B cell (primary cell): ENCODE measurements around the gene CRMP1. TPM values are rescaled to one million over a fixed set of nuclear protein-coding genes. Genes with fewer than 3 reads are reported as not detected.

Experiments used
- ATAC-seq: fragments of 200-7000 bp; cut with Tn5 transposase; one replicate; pipeline ENCODE4 v1.10.0; 2021; ENCODE audit warnings: low read depth, mild to moderate bottlenecking, moderate number of reproducible peaks, moderate library complexity
- CTCF ChIA-PET: fragments of 350-600 bp; sonication (Branson Sonifier 250); formaldehyde crosslinking; loops from one replicate; lab custom pipeline; 2021; ENCODE audit warnings: antibody characterized with exemption, inconsistent platforms; lab: Charles Lee
- POLR2A ChIA-PET: fragments of 350-600 bp; sonication (Branson Sonifier 250); formaldehyde crosslinking; loops from one replicate; lab custom pipeline; 2021; ENCODE audit warnings: antibody characterized with exemption; lab: Charles Lee
- DNase-seq: peaks from one replicate; pipeline ENCODE4 v3.0.0; 2013
- H2AFZ ChIP-seq: 2 replicates; pipeline ENCODE4 v1.6.1; 2012; ENCODE audit warnings: mild to moderate bottlenecking, low read depth, low read length; ENCODE audit not compliant: insufficient read depth, poor library complexity, severe bottlenecking
- H3K27ac ChIP-seq, 2 donors: 1 replicate in 1 of 2; 2 replicates in 1 of 2; pipeline ENCODE4 v1.5.1; 2012 to 2013; ENCODE audit warnings: low read length in 2 of 2, mild to moderate bottlenecking in 2 of 2, moderate library complexity in 1 of 2
- H3K27me3 ChIP-seq, 4 experiments: fragments of 200-600 bp in 1 of 4; sonication (generic) in 1 of 4; replicated peaks in 1 of 4; 1 replicate in 2 of 4; 2 replicates in 2 of 4; pipeline versions ENCODE4 v1.6.1 to v1.7.0; 2013 to 2016; ENCODE audit warnings: low read length in 3 of 4, mild to moderate bottlenecking in 2 of 4, mixed read lengths in 1 of 4, moderate library complexity in 1 of 4; ENCODE audit not compliant: insufficient read depth in 4 of 4, control insufficient read depth in 3 of 4; ENCODE audit errors: control extremely low read depth in 1 of 4
- H3K36me3 ChIP-seq, 2 experiments: replicated peaks in 1 of 2; 1 replicate in 1 of 2; 2 replicates in 1 of 2; pipeline versions ENCODE4 v1.6.1 to v1.7.1; 2013; ENCODE audit warnings: low read length in 1 of 2; ENCODE audit not compliant: insufficient read depth in 2 of 2, control insufficient read depth in 1 of 2; ENCODE audit errors: control extremely low read depth in 1 of 2, extremely low read depth in 1 of 2
- H3K4me1 ChIP-seq, 2 donors: fragments of 200-600 bp in 1 of 2; sonication (generic) in 1 of 2; 1 replicate in 1 of 2; 2 replicates in 1 of 2; pipeline versions ENCODE4 v1.5.1 to v1.6.1; 2013 to 2017; ENCODE audit warnings: low read length in 2 of 2; ENCODE audit not compliant: control insufficient read depth in 2 of 2, insufficient read depth in 2 of 2
- H3K4me2 ChIP-seq: replicated peaks from 2 replicates; pipeline ENCODE3; 2012; ENCODE audit warnings: mild to moderate bottlenecking, low read depth, low read length; ENCODE audit not compliant: poor library complexity, severe bottlenecking
- H3K4me3 ChIP-seq, 5 experiments: fragments of 200-600 bp in 1 of 5; sonication (generic) in 1 of 5; 1 replicate in 3 of 5; 2 replicates in 2 of 5; pipeline versions ENCODE4 v1.5.1 to v1.7.0; 2011 to 2016; ENCODE audit warnings: low read length in 4 of 5, mild to moderate bottlenecking in 4 of 5, low read depth in 2 of 5, control low read depth in 1 of 5, moderate library complexity in 1 of 5; ENCODE audit not compliant: insufficient read depth in 1 of 5; ENCODE audit errors: control extremely low read depth in 1 of 5, extremely low read depth in 1 of 5
- H3K79me2 ChIP-seq: fragments of 200-600 bp; sonication (generic); one replicate; pipeline ENCODE4 v1.6.0; 2016; ENCODE audit warnings: low read length; ENCODE audit not compliant: control insufficient read depth, insufficient read depth
- H3K9ac ChIP-seq: fragments of 200-600 bp; sonication (generic); 2 replicates; pipeline ENCODE4 v1.6.1; 2017; ENCODE audit warnings: mild to moderate bottlenecking, low read length, moderate library complexity
- H3K9me3 ChIP-seq, 3 donors: one replicate each; pipeline versions ENCODE4 v1.6.1 to v1.7.1; 2013; ENCODE audit warnings: low read length in 2 of 3; ENCODE audit not compliant: control insufficient read depth in 2 of 3, insufficient read depth in 1 of 3; ENCODE audit errors: control extremely low read depth in 1 of 3
- H4K20me1 ChIP-seq: 2 replicates; pipeline ENCODE4 v1.6.0; 2012; ENCODE audit warnings: mild to moderate bottlenecking, low read length; ENCODE audit not compliant: insufficient read depth, control insufficient read depth, poor library complexity, severe bottlenecking
- H3K27ac Mint-ChIP-seq: one replicate; pipeline ENCODE4 v1.8.0; 2021; ENCODE audit warnings: mixed read lengths
- H3K27me3 Mint-ChIP-seq: one replicate; pipeline ENCODE4 v1.8.0; 2021; ENCODE audit warnings: mixed read lengths
- H3K4me1 Mint-ChIP-seq: one replicate; pipeline ENCODE4 v1.8.0; 2021; ENCODE audit warnings: mixed read lengths
- H3K4me3 Mint-ChIP-seq: one replicate; pipeline ENCODE4 v1.8.0; 2021; ENCODE audit warnings: mixed read lengths
- H3K9me3 Mint-ChIP-seq: one replicate; pipeline ENCODE4 v1.8.0; 2022; ENCODE audit warnings: mixed read lengths; ENCODE audit not compliant: insufficient read depth
- EZH2 ChIP-seq: IDR thresholded peaks from 2 replicates; pipeline ENCODE4 v1.6.1; 2012; ENCODE audit warnings: borderline replicate concordance, low read depth, mild to moderate bottlenecking, moderate library complexity, low read length; ENCODE audit not compliant: insufficient read depth, poor library complexity, severe bottlenecking
- WGBS: methylation state at CpG from one replicate; pipeline ENCODE4 v1.1.5; 2013; ENCODE audit warnings: missing lambda C conversion rate; ENCODE audit not compliant: insufficient coverage; 5-methylcytosine and 5-hydroxymethylcytosine counted together
- intact Hi-C: fragments of 100-400 bp; cut with micrococcal nuclease; formaldehyde crosslinking; loops from one replicate; pipeline ENCODE4 v1.10.0; 2022
- polyA plus RNA-seq: library from polyadenylated mRNA; depleted of rRNA; stranded (reverse); fragments of >200 nt; gene quantifications from 2 replicates; pipeline ENCODE4 v1.2.3, GENCODE V29; 2012
- total RNA-seq, 2 donors: library from RNA; stranded (reverse); fragments of 120-200 nt in 1 of 2; gene quantifications; 1 replicate in 1 of 2; 2 replicates in 1 of 2; pipeline versions ENCODE4 v1.2.3 to v1.2.4, GENCODE V29; 2013 to 2022
- TF ChIP-seq, protein P1 (sequence below): fragments of 200-600 bp; IDR thresholded peaks from one replicate; pipeline ENCODE4 v1.8.0; 2022; ENCODE audit warnings: antibody characterized with exemption, mild to moderate bottlenecking

The CRMP1 gene
- total and polyA plus RNA-seq, 2 donors (not counting 1 experiment from before 2014, with no cell fraction given), result 0.13 TPM; not detected in 1

DNA sequence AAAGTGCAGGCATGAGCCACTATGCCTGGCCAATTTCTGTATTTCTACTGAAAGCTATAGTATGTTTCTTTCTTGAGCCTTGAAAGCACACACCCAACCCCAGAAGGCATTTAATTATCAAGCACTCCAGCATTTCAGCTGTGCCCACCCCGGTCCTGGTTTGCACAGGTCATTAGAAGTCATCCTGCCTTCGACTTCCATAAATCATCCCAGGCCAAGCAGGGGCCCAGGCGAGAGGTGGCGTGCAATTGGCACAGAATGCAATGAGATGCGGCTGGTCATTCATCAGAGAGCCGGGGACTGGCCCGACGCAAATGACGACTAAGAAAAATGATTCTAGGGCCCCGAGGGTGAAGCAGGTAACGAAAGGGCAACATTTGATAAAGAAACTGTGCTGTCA is 24.8 kb upstream of the CRMP1 start:
- Mint-ChIP-seq H3K4me1 (peaks cover 11% of the 10 kb centered on the region), H3K27ac (no peak overlapping the region), H3K9me3 (no peaks in the 10 kb centered on the region), H3K27me3 (peaks cover 14% of the 10 kb centered on the region), H3K4me3 (no peak overlapping the region)
- TF ChIP-seq, protein P1, sequence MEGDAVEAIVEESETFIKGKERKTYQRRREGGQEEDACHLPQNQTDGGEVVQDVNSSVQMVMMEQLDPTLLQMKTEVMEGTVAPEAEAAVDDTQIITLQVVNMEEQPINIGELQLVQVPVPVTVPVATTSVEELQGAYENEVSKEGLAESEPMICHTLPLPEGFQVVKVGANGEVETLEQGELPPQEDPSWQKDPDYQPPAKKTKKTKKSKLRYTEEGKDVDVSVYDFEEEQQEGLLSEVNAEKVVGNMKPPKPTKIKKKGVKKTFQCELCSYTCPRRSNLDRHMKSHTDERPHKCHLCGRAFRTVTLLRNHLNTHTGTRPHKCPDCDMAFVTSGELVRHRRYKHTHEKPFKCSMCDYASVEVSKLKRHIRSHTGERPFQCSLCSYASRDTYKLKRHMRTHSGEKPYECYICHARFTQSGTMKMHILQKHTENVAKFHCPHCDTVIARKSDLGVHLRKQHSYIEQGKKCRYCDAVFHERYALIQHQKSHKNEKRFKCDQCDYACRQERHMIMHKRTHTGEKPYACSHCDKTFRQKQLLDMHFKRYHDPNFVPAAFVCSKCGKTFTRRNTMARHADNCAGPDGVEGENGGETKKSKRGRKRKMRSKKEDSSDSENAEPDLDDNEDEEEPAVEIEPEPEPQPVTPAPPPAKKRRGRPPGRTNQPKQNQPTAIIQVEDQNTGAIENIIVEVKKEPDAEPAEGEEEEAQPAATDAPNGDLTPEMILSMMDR, result no peak
- TF ChIP-seq EZH2, result no peak
- ChIA-PET CTCF (no interaction called here), POLR2A (no interaction called here)
- Histone ChIP-seq H4K20me1 (no peaks in the 10 kb centered on the region), H3K27ac (no peak overlapping the region), H3K9me3 (peaks cover 0 to 15% (median 0%) of the 10 kb centered on the region in 3 donors), H3K4me2 (no peak overlapping the region), H3K27me3 (peaks cover 0 to 10% (median 2%) of the 10 kb centered on the region in 4 experiments), H3K9ac (no peak overlapping the region), H3K79me2 (no peaks in the 10 kb centered on the region), H2AFZ (no peak overlapping the region), H3K4me1 (peaks cover 4 to 17% of the 10 kb centered on the region in 2 donors), H3K36me3 (no peaks in the 10 kb centered on the region), H3K4me3 (no peak overlapping the region)
- intact Hi-C loops, result no loop called here
- WGBS, result 87% methylated on average over 9 of the region's 11 CpGs
- no peak for DNase-seq
- ATAC-seq, result no peak

DNA sequence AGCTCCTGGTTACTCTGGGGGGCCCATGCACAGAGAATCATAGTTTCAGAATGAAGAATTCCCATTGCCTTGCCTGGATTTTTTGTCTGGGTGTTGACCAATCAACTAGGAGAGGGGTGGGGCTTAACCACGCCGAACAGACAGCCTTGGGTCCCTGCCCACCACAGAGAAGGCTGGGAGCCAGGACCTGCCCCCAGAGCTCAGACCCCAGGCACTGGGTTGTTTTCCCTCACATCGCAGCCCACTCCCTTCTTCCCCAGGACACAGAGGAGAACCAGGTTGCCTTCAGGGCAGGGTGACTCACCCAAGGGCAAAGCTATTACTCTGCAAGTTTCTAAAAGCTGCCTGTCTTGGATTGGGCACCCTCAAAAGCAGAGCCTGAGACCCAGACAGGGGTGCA is 23.3 kb upstream of the CRMP1 start:
- TF ChIP-seq EZH2, result no peak
- TF ChIP-seq, protein P1, result no peak
- intact Hi-C loops, result no loop called here
- Histone ChIP-seq H3K36me3 (no peaks in the 10 kb centered on the region), H3K4me1 (peaks cover 4 to 17% of the 10 kb centered on the region in 2 donors), H2AFZ (no peak overlapping the region), H3K27me3 (peaks cover 0 to 7% (median 2%) of the 10 kb centered on the region in 4 experiments), H3K4me3 (no peak overlapping the region), H4K20me1 (no peaks in the 10 kb centered on the region), H3K4me2 (no peak overlapping the region), H3K9ac (no peak overlapping the region), H3K79me2 (no peaks in the 10 kb centered on the region), H3K9me3 (peaks cover 0 to 17% (median 0%) of the 10 kb centered on the region in 3 donors), H3K27ac (no peak overlapping the region)
- H3K4me3 Mint-ChIP-seq, result no peak overlapping the region
- H3K27me3 Mint-ChIP-seq, result peaks cover 8% of the 10 kb centered on the region
- ChIA-PET CTCF (no interaction called here), POLR2A (no interaction called here)
- H3K27ac Mint-ChIP-seq, result no peak overlapping the region
- no peak for DNase-seq
- H3K4me1 Mint-ChIP-seq, result peaks cover 11% of the 10 kb centered on the region
- H3K9me3 Mint-ChIP-seq, result peaks cover under 1% of the 10 kb centered on the region
- no peak for ATAC-seq
- WGBS, result 90% methylated on average over 3 of the region's 3 CpGs
